Pancreas (tissue), 10 donors: ENCODE results near the gene CPB2. TPM values are rescaled to one million over a fixed set of nuclear protein-coding genes. Genes with fewer than 3 reads are reported as not detected.

ENCODE experiments used
- ATAC-seq, 4 donors: fragments of 200-7000 bp; cut with Tn5 transposase; one replicate each; pipeline versions ENCODE4 v1.8.0 to v1.9.1; 2020; ENCODE audit warnings: mild to moderate bottlenecking in 4 of 4, moderate library complexity in 4 of 4
- DNase-seq, 6 donors: peaks; one replicate each; pipeline ENCODE4 v3.0.0-alpha.2; 2020
- FAIRE-seq: peaks from 2 replicates; lab custom pipeline; 2012; peaks lifted over from hg19 to GRCh38; lab: Jason Lieb, UNC
- H3K27ac ChIP-seq, 4 donors: fragments of 200-600 bp; sonication (generic); 1 replicate in 3 of 4; 2 replicates in 1 of 4; pipeline versions ENCODE4 v1.5.0 to v1.8.0; 2020
- H3K27me3 ChIP-seq, 4 donors: fragments of 200-600 bp; one replicate each; pipeline ENCODE4 v1.8.0; 2021
- H3K36me3 ChIP-seq, 3 donors: fragments of 200-600 bp; sonication (generic) in 1 of 3; one replicate each; pipeline versions ENCODE4 v1.5.0 to v1.8.0; 2020 to 2021
- H3K4me1 ChIP-seq, 3 donors: fragments of 200-600 bp; one replicate each; pipeline ENCODE4 v1.8.0; 2021
- H3K4me3 ChIP-seq, 4 donors: fragments of 200-600 bp; sonication (generic) in 2 of 4; one replicate each; pipeline versions ENCODE4 v1.5.0 to v1.8.0; 2020 to 2021
- H3K9me3 ChIP-seq, 4 donors: fragments of 200-600 bp; one replicate each; pipeline ENCODE4 v1.8.0; 2021
- CTCF ChIP-seq, 4 donors: fragments of 200-600 bp; sonication (generic) in 3 of 4; IDR thresholded peaks; one replicate each; pipeline versions ENCODE4 v1.5.0 to v1.8.0; 2021; ENCODE audit warnings: antibody characterized with exemption in 4 of 4
- WGBS, 2 donors: extraction: QIAGEN DNeasy Blood & Tissue Kit; methylation state at CpG; one replicate each; pipeline ENCODE4 v1.1.7; 2013; 5-methylcytosine and 5-hydroxymethylcytosine counted together
- intact Hi-C, 3 donors: fragments of 100-400 bp; cut with DNase I; formaldehyde crosslinking; loops; one replicate each; pipeline versions ENCODE4 v1.11.1 to v1.14.2; 2022
- polyA plus RNA-seq, 2 donors: library from polyadenylated mRNA; stranded (reverse); fragments of 200-250 nt; gene quantifications; one replicate each; pipeline ENCODE4 v1.2.3, GENCODE V29; 2013
- total RNA-seq, 6 donors: library from RNA; stranded (reverse); fragmentation: NEBNext Ultra II Directional in 4 of 6; extraction: Animal tissue kit (Norgen Biotek cat#: 25700) in 4 of 6; gene quantifications; one replicate each; pipeline versions ENCODE4 v1.2.1 to v1.2.4, GENCODE V29; 2021 to 2023
- donor health status: healthy with polysubstance abuse.
- donor health status: DM: no; HTN: no; CAD: no; lungs with moderate emphysema.
- donor health status: DM: no; HTN: no; CAD: no.
- donor health status: control.
- donor health status: control.
- donor health status: Bipolar disorder and iron deficiency.
- donor health status: DM: yes; HTN: yes; CAD: no.
- donor health status: DM: no; HTN: no; CAD: no.
- donor health status: DM: no; HTN: no; CAD: no.
- donor health status: DM: yes; HTN: yes; CAD: no.

CPB2 gene
- total and polyA plus RNA-seq, 8 donors = 0.08 to 0.94 (median 0.58) TPM; not detected in 1

GRCh38 chr13:46097015-46097414, 7.8 kb downstream of the CPB2 start:
- Histone ChIP-seq H3K27ac (no peak overlapping the region), H3K4me3 (no peak overlapping the region), H3K36me3 (no peaks in the 10 kb centered on the region), H3K27me3 (no peaks in the 10 kb centered on the region), H3K4me1 (peaks cover 0 to 8% (median 0%) of the 10 kb centered on the region in 3 donors), H3K9me3 (no peaks in the 10 kb centered on the region)
- DNase-seq (peak in 2 of 6 donors; percentile 17 to 58), ATAC-seq (peak; percentile 73 to 93 (median 84)), FAIRE-seq (no peak)
- intact Hi-C loops = no loop called here
- WGBS, 2 donors = 54 to 57% methylated on average over 3 of the region's 3 CpGs
- TF ChIP-seq CTCF (IDR thresholded peaks at IDR 0.05) = no peak

- intact Hi-C loops = no loop called here
- H3K4me1 ChIP-seq = peaks cover 0 to 8% (median 0%) of the 10 kb centered on the region in 3 donors
- no peak for TF ChIP-seq CTCF (IDR thresholded peaks at IDR 0.05)
- no peaks in the 10 kb centered on the region for H3K9me3 ChIP-seq
- DNase-seq = no peak
- no peak for ATAC-seq
- H3K36me3 ChIP-seq = no peaks in the 10 kb centered on the region
- no peak overlapping the region for H3K27ac ChIP-seq
- FAIRE-seq = no peak
- WGBS, 2 donors = 84 to 93% methylated on average over 3 of the region's 3 CpGs
- no peaks in the 10 kb centered on the region for H3K27me3 ChIP-seq
- H3K4me3 ChIP-seq = no peak overlapping the region
Observed at GRCh38 chr13:46094478-46094877, 10.4 kb downstream of the CPB2 start.

- intact Hi-C loops = no loop called here
- 66 to 79% methylated on average over 5 of the region's 5 CpGs for WGBS, 2 donors
- Histone ChIP-seq H3K36me3 (no peaks in the 10 kb centered on the region), H3K9me3 (no peaks in the 10 kb centered on the region), H3K27me3 (no peaks in the 10 kb centered on the region), H3K27ac (no peak overlapping the region), H3K4me3 (no peak overlapping the region), H3K4me1 (no peaks in the 10 kb centered on the region)
- TF ChIP-seq CTCF (IDR thresholded peaks at IDR 0.05) = no peak
- no peak for DNase-seq
- FAIRE-seq = no peak
- no peak for ATAC-seq
Observed at GRCh38 chr13:46088821-46089562, 15.8 kb downstream of the CPB2 start.

GRCh38 chr13:46087481-46087880, 17.4 kb downstream of the CPB2 start:
- no peak overlapping the region for H3K4me3 ChIP-seq
- no peaks in the 10 kb centered on the region for H3K36me3 ChIP-seq
- FAIRE-seq = no peak
- H3K27me3 ChIP-seq = no peaks in the 10 kb centered on the region
- H3K9me3 ChIP-seq = no peaks in the 10 kb centered on the region
- TF ChIP-seq CTCF (IDR thresholded peaks at IDR 0.05) = no peak
- no peak for DNase-seq
- ATAC-seq = no peak
- H3K27ac ChIP-seq = no peak overlapping the region
- no peaks in the 10 kb centered on the region for H3K4me1 ChIP-seq
- intact Hi-C loops = no loop called here

GRCh38 chr13:46086985-46087384, 17.8 kb downstream of the CPB2 start:
- Histone ChIP-seq H3K4me1 (no peaks in the 10 kb centered on the region), H3K27ac (no peak overlapping the region), H3K27me3 (no peaks in the 10 kb centered on the region), H3K9me3 (no peaks in the 10 kb centered on the region), H3K4me3 (no peak overlapping the region), H3K36me3 (no peaks in the 10 kb centered on the region)
- WGBS, 2 donors = 78 to 85% methylated on average over 12 of the region's 12 CpGs
- no peak for TF ChIP-seq CTCF (IDR thresholded peaks at IDR 0.05)
- ATAC-seq (no peak), FAIRE-seq (no peak), DNase-seq (peak in 1 of 6 donors; percentile 26)
- intact Hi-C loops = no loop called here
